K562 (cell line): ENCODE results near the gene CDH1. TPM values are rescaled to one million over a fixed set of nuclear protein-coding genes. Genes with fewer than 3 reads are reported as not detected.

Experiments
- ATAC-seq: fragments of 200-7000 bp; cut with Tn5 transposase; 3 replicates; pipeline ENCODE4 v1.9.1; 2020; ENCODE audit warnings: moderate library complexity
- BruUV-seq: library from RNA; stranded (reverse); fragments of 400-500 nt; replicated peaks from 2 replicates; lab custom pipeline; 2021; lab: Mats Ljungman, UMichigan
- CTCF ChIA-PET: fragments of 300-600 bp; formaldehyde crosslinking; extraction: SDS; loops from one replicate; lab custom pipeline; 2021; ENCODE audit warnings: low intra/inter-chr PET ratio; lab: Yijun Ruan, JAX
- POLR2A ChIA-PET: fragments of 300-600, 350-650 bp; sonication (Branson Sonifier 250); formaldehyde crosslinking; extraction: SDS; loops from one replicate; lab custom pipeline; 2021; ENCODE audit warnings: antibody characterized with exemption, inconsistent platforms; lab: Yijun Ruan, JAX
- DNase-seq, 4 experiments: peaks; one replicate each; pipeline versions ENCODE4 v3.0.0 to v3.0.0-alpha.2; 2011 to 2018; ENCODE audit warnings: low spot score in 3 of 4, mixed read lengths in 3 of 4; ENCODE audit errors: extremely low read depth in 1 of 4
- FAIRE-seq: peaks from 2 replicates; lab custom pipeline; 2011; peaks lifted over from hg19 to GRCh38; lab: Jason Lieb, UNC
- H2AFZ ChIP-seq: 2 replicates; pipeline ENCODE4 v1.6.0; 2011; ENCODE audit warnings: low read depth, low read length, control low read depth, inconsistent platforms
- H3K27ac ChIP-seq: fragments of 200-600 bp; 3 replicates; pipeline ENCODE4 v1.8.0; 2011; ENCODE audit warnings: low read depth, mild to moderate bottlenecking, control low read depth, inconsistent platforms, low read length, moderate library complexity, mixed read lengths; ENCODE audit errors: extremely low read depth
- H3K27me3 ChIP-seq, 2 experiments: fragments of 300-600 bp in 1 of 2; 2 replicates in 1 of 2; 3 replicates in 1 of 2; pipeline versions ENCODE4 v1.6.0 to v1.8.0; 2011; ENCODE audit warnings: inconsistent platforms in 2 of 2, low read length in 2 of 2, mild to moderate bottlenecking in 1 of 2, mixed read lengths in 1 of 2, moderate library complexity in 1 of 2; ENCODE audit not compliant: control insufficient read depth in 2 of 2, insufficient read depth in 2 of 2
- H3K36me3 ChIP-seq: fragments of 300-600 bp; 3 replicates; pipeline ENCODE4 v1.8.0; 2011; ENCODE audit warnings: mild to moderate bottlenecking, low read length, inconsistent platforms; ENCODE audit not compliant: control insufficient read depth, insufficient read depth
- H3K4me1 ChIP-seq, 2 experiments: fragments of 200-600 bp in 1 of 2; replicated peaks in 1 of 2; 2 replicates in 1 of 2; 3 replicates in 1 of 2; pipeline versions ENCODE4 v1.5.1 to v1.8.0; 2011; ENCODE audit warnings: inconsistent platforms in 2 of 2, low read length in 2 of 2, mild to moderate bottlenecking in 1 of 2, mixed read lengths in 1 of 2, moderate library complexity in 1 of 2; ENCODE audit not compliant: control insufficient read depth in 2 of 2, insufficient read depth in 2 of 2
- H3K4me2 ChIP-seq: 2 replicates; pipeline ENCODE4 v1.6.1; 2011; ENCODE audit warnings: low read length, control low read depth, inconsistent platforms, mixed read lengths; ENCODE audit not compliant: insufficient read depth
- H3K4me3 ChIP-seq: fragments of 200-600 bp; sonication (generic), shearing (Covaris generic); 2 replicates; pipeline ENCODE4 v1.5.1; 2016; ENCODE audit warnings: control low read depth, inconsistent platforms
- H3K79me2 ChIP-seq: fragments of 200-600 bp; 3 replicates; pipeline ENCODE4 v1.8.0; 2011; ENCODE audit warnings: low read length, inconsistent platforms; ENCODE audit not compliant: control insufficient read depth, insufficient read depth
- H3K9ac ChIP-seq, 2 experiments: 2 replicates each; pipeline versions ENCODE4 v1.6.0 to v1.6.1; 2011; ENCODE audit warnings: low read depth in 2 of 2, low read length in 2 of 2, control low read depth in 1 of 2, inconsistent platforms in 1 of 2, mild to moderate bottlenecking in 1 of 2, mixed read lengths in 1 of 2; ENCODE audit not compliant: insufficient read depth in 1 of 2
- H3K9me1 ChIP-seq: one replicate; pipeline ENCODE4 v1.6.0; 2011; ENCODE audit warnings: inconsistent platforms, mild to moderate bottlenecking, low read length, moderate library complexity; ENCODE audit not compliant: control insufficient read depth, insufficient read depth
- H3K9me3 ChIP-seq: replicated peaks from 2 replicates; pipeline ENCODE4 v1.5.1; 2011; ENCODE audit warnings: low read depth, low read length, inconsistent platforms; ENCODE audit not compliant: control insufficient read depth, insufficient read depth
- H4K20me1 ChIP-seq: replicated peaks from 2 replicates; pipeline ENCODE4 v1.6.1; 2011; ENCODE audit warnings: low read length, inconsistent platforms, mixed read lengths; ENCODE audit not compliant: control insufficient read depth, insufficient read depth
- C11orf30 ChIP-seq: fragments of 450-650 bp; IDR thresholded peaks from 2 replicates; pipeline ENCODE4 v1.6.1; 2016; ENCODE audit warnings: low read depth, mild to moderate bottlenecking
- ETV1 ChIP-seq: fragments of 450-650 bp; conservative IDR thresholded peaks from 2 replicates; pipeline ENCODE4 v1.6.1; 2016; ENCODE audit warnings: missing genetic modification characterization, control low read depth, low read depth, missing compliant biosample characterization
- KHSRP ChIP-seq: fragments of 450-650 bp; IDR thresholded peaks from 2 replicates; pipeline ENCODE4 v1.6.1; 2017
- MAFF ChIP-seq: IDR thresholded peaks from 2 replicates; pipeline ENCODE4 v1.6.1; 2012; ENCODE audit warnings: low read length, improper control_type of control experiment
- MAFG ChIP-seq: fragments of 450-650 bp; conservative IDR thresholded peaks from 2 replicates; pipeline ENCODE4 v1.6.1; 2016; ENCODE audit warnings: missing genetic modification characterization, missing compliant biosample characterization
- MAFK ChIP-seq: IDR thresholded peaks from 2 replicates; pipeline ENCODE4 v1.6.1; 2011; ENCODE audit warnings: low read length, improper control_type of control experiment
- NONO ChIP-seq, 2 experiments: fragments of 200-400 bp in 1 of 2; fragments of 450-650 bp in 1 of 2; formaldehyde crosslinking in 1 of 2; IDR thresholded peaks; 2 replicates each; pipeline ENCODE4 v1.6.1; 2017; ENCODE audit warnings: low read depth in 2 of 2, mild to moderate bottlenecking in 2 of 2, moderate library complexity in 2 of 2, low read length in 1 of 2
- RBM25 ChIP-seq: fragments of 200-400 bp; formaldehyde crosslinking; IDR thresholded peaks from 2 replicates; pipeline ENCODE4 v1.6.1; 2018; ENCODE audit warnings: low read length, low read depth, moderate library complexity; ENCODE audit not compliant: severe bottlenecking
- RREB1 ChIP-seq: fragments of 250-450 bp; sonication (Bioruptor Pico); IDR thresholded peaks from 2 replicates; pipeline ENCODE4 v1.4.0; 2020
- ZFP36 ChIP-seq: fragments of 150-350 bp; IDR thresholded peaks from 2 replicates; pipeline ENCODE4 v1.6.1; 2018; ENCODE audit warnings: low read length, low read depth; ENCODE audit not compliant: partially characterized antibody
- WGBS: fragments of 100-300 bp; shearing (Covaris generic); methylation state at CpG from one replicate; pipeline ENCODE4 v1.1.6; 2016; ENCODE audit warnings: low coverage, mixed read lengths; ENCODE audit not compliant: insufficient coverage; ENCODE audit errors: missing lambda C conversion rate; 5-methylcytosine and 5-hydroxymethylcytosine counted together
- in situ Hi-C: fragments of 300-500 bp; cut with MboI; formaldehyde crosslinking; loops from 4 replicates; pipeline ENCODE4 v1.15.0; 2018; ENCODE audit warnings: inconsistent platforms, mixed read lengths
- intact Hi-C: fragments of 100-400 bp; cut with micrococcal nuclease; formaldehyde crosslinking; loops from 2 replicates; pipeline ENCODE4 v1.14.2; 2022
- polyA plus RNA-seq, 8 experiments: library from polyadenylated mRNA; depleted of rRNA in 4 of 8; stranded (reverse) in 5 of 8; unstranded in 3 of 8; fragments of >200 nt; fragmentation: Nextera tagmentation in 2 of 8; fragmentation: Illumina TruSeq in 1 of 8; extraction: Ambion mirVana in 2 of 8; extraction: Trizol in 1 of 8; gene quantifications; 2 replicates each; pipeline versions ENCODE4 v1.2.1 to v1.2.3, GENCODE V29; 2011 to 2014; ENCODE audit warnings: inconsistent platforms in 1 of 8, missing spikeins in 1 of 8
- total RNA-seq, 7 experiments: library from RNA; depleted of rRNA in 6 of 7; stranded (reverse); fragments of >200 nt in 6 of 7; fragmentation: Illumina TruSeq in 2 of 7; extraction: Trizol in 2 of 7; gene quantifications; 2 replicates each; pipeline versions ENCODE4 v1.2.1 to v1.2.3, GENCODE V29; 2011 to 2021; ENCODE audit warnings: low replicate concordance in 1 of 7

CDH1 gene
- total and polyA plus RNA-seq, 9 of the 15 experiments (the other 6 are each of a cell fraction or from before 2014, with no cell fraction given): 0.01 to 0.69 TPM; not detected in 7

GRCh38 chr16:68857479-68857878 is 120.4 kb downstream of the CDH1 start:
- WGBS: 85% methylated on average over 1 of the region's 1 CpG
- Histone ChIP-seq H2AFZ (no peak overlapping the region), H3K9me3 (no peaks in the 10 kb centered on the region), H3K4me1 (peaks cover 2 to 4% of the 10 kb centered on the region in 2 experiments; a peak in 2 of 5 replicates), H3K9me1 (no peaks in the 10 kb centered on the region), H3K36me3 (peaks cover 12% of the 10 kb centered on the region; the same call in 1 of the 3 replicates), H3K4me3 (no peak overlapping the region), H3K27me3 (no peaks in the 10 kb centered on the region), H3K4me2 (no peak overlapping the region), H3K27ac (no peak overlapping the region), H4K20me1 (no peaks in the 10 kb centered on the region), H3K9ac (no peak overlapping the region), H3K79me2 (no peaks in the 10 kb centered on the region)
- DNase-seq: no peak
- BruUV-seq: no TSS peak
- POLR2A ChIA-PET: no interaction called here
- ATAC-seq: no peak
- intact Hi-C loops: no loop called here
- in situ Hi-C loops: no loop called here
- CTCF ChIA-PET: no interaction called here
- no peak for FAIRE-seq
- TF ChIP-seq ZFP36 (peak; percentile 31), KHSRP (no peak), RBM25 (peak; percentile 66)

- in situ Hi-C loops (no loop called here), intact Hi-C loops (no loop called here)
- ATAC-seq (no peak), DNase-seq (no peak), FAIRE-seq (no peak)
- H3K4me2 ChIP-seq: no peak overlapping the region
- no peak overlapping the region for H3K27ac ChIP-seq
- no peaks in the 10 kb centered on the region for H3K9me3 ChIP-seq
- H2AFZ ChIP-seq: no peak overlapping the region
- H3K9ac ChIP-seq: no peak overlapping the region
- POLR2A ChIA-PET: interaction anchor here (0.7 to 0.9 kb wide), 3 partner anchors 16 to 290 kb away, joined by 3 to 4 read pairs (median 4); no protein-coding TSS in a partner anchor
- peaks cover 23% of the 10 kb centered on the region; the same call in 2 of the 3 replicates for H3K36me3 ChIP-seq
- no peaks in the 10 kb centered on the region for H3K9me1 ChIP-seq
- BruUV-seq: no TSS peak
- H3K79me2 ChIP-seq: no peaks in the 10 kb centered on the region
- WGBS: 78% methylated on average over 4 of the region's 4 CpGs
- no peak overlapping the region for H3K4me3 ChIP-seq
- H3K4me1 ChIP-seq: peaks cover 2 to 4% of the 10 kb centered on the region in 2 experiments; a peak in 2 of 5 replicates
- H3K27me3 ChIP-seq: no peaks in the 10 kb centered on the region
- H4K20me1 ChIP-seq: no peaks in the 10 kb centered on the region
- CTCF ChIA-PET: no interaction called here
- TF ChIP-seq MAFG (tag): peak; percentile 76
- TF ChIP-seq MAFF: peak; percentile 82
- TF ChIP-seq MAFK: peak; percentile 86
- TF ChIP-seq NONO (IDR thresholded peaks at IDR 0.05; ENCODE audit: low read depth in 2 of 2, low read length in 1 of 2): no peak
- TF ChIP-seq C11orf30: peak; percentile 79
- TF ChIP-seq ETV1: no peak
- no peak for TF ChIP-seq RREB1 (CRISPR knock-in tag)
These were observed 122.7 kb downstream of the CDH1 start for GRCh38 chr16:68859828-68860227.
